ENCODE measurements around the gene NWD2. TPM values are rescaled to one million over a fixed set of nuclear protein-coding genes. Genes with fewer than 3 reads are reported as not detected.

The NWD2 gene
- total and polyA plus RNA-seq, 2 donors from 2014 or later = not detected

GRCh38 chr4:37438564-37439279 is 194.2 kb downstream of the NWD2 start:
- intact Hi-C loops (cut with DNase I) = no loop called here
- Histone ChIP-seq H3K9ac (ENCODE audit: low read length in 3 of 3) (no peak overlapping the region), H3K4me3 (ENCODE audit: low read length in 3 of 3) (no peak overlapping the region), H3K36me3 (ENCODE audit: control insufficient read depth in 2 of 3, insufficient read depth in 3 of 3, low read length in 3 of 3) (no peaks in the 10 kb centered on the region), H3K4me1 (ENCODE audit: control insufficient read depth in 2 of 3, insufficient read depth in 2 of 3, low read depth in 1 of 3, low read length in 3 of 3) (no peaks in the 10 kb centered on the region), H3K27me3 (ENCODE audit: control insufficient read depth, insufficient read depth, low read length) (no peaks in the 10 kb centered on the region), H3K9me3 (ENCODE audit: control insufficient read depth in 2 of 3, insufficient read depth in 1 of 3, low read length in 3 of 3) (no peaks in the 10 kb centered on the region), H3K27ac (ENCODE audit: low read depth in 2 of 2, low read length in 2 of 2) (no peak overlapping the region)
- FAIRE-seq (no peak), DNase-seq (no peak)
- TF ChIP-seq CTCF (IDR thresholded peaks at IDR 0.05; ENCODE audit: borderline replicate concordance, extremely low read depth, insufficient read depth) = no peak

- Histone ChIP-seq H3K9ac (ENCODE audit: low read length in 3 of 3) (no peak overlapping the region), H3K36me3 (ENCODE audit: control insufficient read depth in 2 of 3, insufficient read depth in 3 of 3, low read length in 3 of 3) (no peaks in the 10 kb centered on the region), H3K27me3 (ENCODE audit: control insufficient read depth, insufficient read depth, low read length) (no peaks in the 10 kb centered on the region), H3K27ac (ENCODE audit: low read depth in 2 of 2, low read length in 2 of 2) (no peak overlapping the region), H3K4me3 (ENCODE audit: low read length in 3 of 3) (no peak overlapping the region), H3K4me1 (ENCODE audit: control insufficient read depth in 2 of 3, insufficient read depth in 2 of 3, low read depth in 1 of 3, low read length in 3 of 3) (no peaks in the 10 kb centered on the region), H3K9me3 (ENCODE audit: control insufficient read depth in 2 of 3, insufficient read depth in 1 of 3, low read length in 3 of 3) (no peaks in the 10 kb centered on the region)
- no peak for TF ChIP-seq CTCF (IDR thresholded peaks at IDR 0.05; ENCODE audit: borderline replicate concordance, extremely low read depth, insufficient read depth)
- intact Hi-C loops (cut with DNase I) = no loop called here
- FAIRE-seq (no peak), DNase-seq (no peak)
Measured at GRCh38 chr4:37439809-37440474, 195.4 kb downstream of the NWD2 start.

- Histone ChIP-seq H3K36me3 (ENCODE audit: control insufficient read depth in 2 of 3, insufficient read depth in 3 of 3, low read length in 3 of 3) (no peaks in the 10 kb centered on the region), H3K4me1 (ENCODE audit: control insufficient read depth in 2 of 3, insufficient read depth in 2 of 3, low read depth in 1 of 3, low read length in 3 of 3) (no peaks in the 10 kb centered on the region), H3K9ac (ENCODE audit: low read length in 3 of 3) (no peak overlapping the region), H3K4me3 (ENCODE audit: low read length in 3 of 3) (no peak overlapping the region), H3K9me3 (ENCODE audit: control insufficient read depth in 2 of 3, insufficient read depth in 1 of 3, low read length in 3 of 3) (no peaks in the 10 kb centered on the region), H3K27me3 (ENCODE audit: control insufficient read depth, insufficient read depth, low read length) (no peaks in the 10 kb centered on the region), H3K27ac (ENCODE audit: low read depth in 2 of 2, low read length in 2 of 2) (no peak overlapping the region)
- no peak for TF ChIP-seq CTCF (IDR thresholded peaks at IDR 0.05; ENCODE audit: borderline replicate concordance, extremely low read depth, insufficient read depth)
- FAIRE-seq (no peak), DNase-seq (no peak)
- intact Hi-C loops (cut with DNase I) = no loop called here
Measured at GRCh38 chr4:37440501-37440900, 196.0 kb downstream of the NWD2 start.

Data from kidney (tissue), 14 donors.